Neural cell (in vitro differentiated cells): ENCODE results near the gene MAB21L4. TPM values are rescaled to one million over a fixed set of nuclear protein-coding genes. Genes with fewer than 3 reads are reported as not detected.

Source experiments
- H2AFZ ChIP-seq: fragments of 200-600, 300-800 bp; sonication (generic), shearing (Covaris generic); 2 replicates; pipeline ENCODE4 v1.6.0; 2014; ENCODE audit warnings: low read depth, mild to moderate bottlenecking, antibody characterized with exemption, low read length, moderate library complexity
- H3F3A ChIP-seq: fragments of 200-600 bp; shearing (Covaris generic); 2 replicates; pipeline ENCODE4 v1.6.1; 2016; ENCODE audit warnings: mild to moderate bottlenecking, moderate library complexity, mixed read lengths, antibody characterized with exemption, low read length; ENCODE audit not compliant: insufficient read depth, poor library complexity, severe bottlenecking
- H3K27ac ChIP-seq: fragments of 200-600, 300-800 bp; sonication (generic), shearing (Covaris generic); 2 replicates; pipeline ENCODE4 v1.5.1; 2014; ENCODE audit warnings: mild to moderate bottlenecking, low read length, moderate library complexity
- H3K27me3 ChIP-seq: fragments of 300-800, 200-600 bp; sonication (generic), shearing (Covaris generic); 2 replicates; pipeline ENCODE4 v1.6.0; 2014; ENCODE audit warnings: mild to moderate bottlenecking, low read depth, low read length, moderate library complexity; ENCODE audit not compliant: insufficient read depth
- H3K36me3 ChIP-seq: fragments of 300-800, 200-600 bp; sonication (generic), shearing (Covaris generic); 2 replicates; pipeline ENCODE4 v1.5.1; 2014; ENCODE audit warnings: mild to moderate bottlenecking, antibody characterized with exemption, low read length, moderate library complexity; ENCODE audit not compliant: insufficient read depth
- H3K4me2 ChIP-seq: fragments of 300-800, 200-600 bp; sonication (generic), shearing (Covaris generic); 2 replicates; pipeline ENCODE4 v1.6.0; 2014; ENCODE audit warnings: mild to moderate bottlenecking, low read length
- H3K4me3 ChIP-seq: fragments of 300-800, 200-600 bp; sonication (generic), shearing (Covaris generic); 2 replicates; pipeline ENCODE4 v1.5.1; 2014; ENCODE audit warnings: mild to moderate bottlenecking, low read length, moderate library complexity
- H3K79me2 ChIP-seq: fragments of 200-600 bp; shearing (Covaris generic); replicated peaks from 2 replicates; pipeline ENCODE4 v1.6.0; 2014; ENCODE audit warnings: mild to moderate bottlenecking, low read length, moderate library complexity; ENCODE audit not compliant: insufficient read depth
- H3K9ac ChIP-seq: fragments of 300-800, 200-600 bp; sonication (generic), shearing (Covaris generic); 2 replicates; pipeline ENCODE4 v1.6.1; 2016; ENCODE audit warnings: mild to moderate bottlenecking, low read length, mixed read lengths
- H3K9me2 ChIP-seq: fragments of 200-600 bp; shearing (Covaris generic); 2 replicates; pipeline ENCODE4 v1.6.1; 2016; ENCODE audit warnings: mild to moderate bottlenecking, low read length, mixed read lengths; ENCODE audit not compliant: insufficient read depth
- H3K9me3 ChIP-seq: fragments of 200-600, 300-800 bp; sonication (generic), shearing (Covaris generic); 2 replicates; pipeline ENCODE4 v1.6.1; 2016; ENCODE audit warnings: mild to moderate bottlenecking, mixed run types, low read length, moderate library complexity, mixed read lengths
- H4K20me1 ChIP-seq: fragments of 200-600 bp; shearing (Covaris generic); 2 replicates; pipeline ENCODE4 v1.6.1; 2016; ENCODE audit warnings: mild to moderate bottlenecking, mixed run types; ENCODE audit not compliant: insufficient read depth
- EP300 ChIP-seq: fragments of 450-650 bp; conservative IDR thresholded peaks from 2 replicates; pipeline ENCODE4 v1.6.1; 2014; ENCODE audit warnings: antibody characterized with exemption, mild to moderate bottlenecking, moderate library complexity; ENCODE audit not compliant: poor library complexity, severe bottlenecking
- EZH2 ChIP-seq: fragments of 200-600, 300-800 bp; shearing (Covaris generic), sonication (generic); IDR thresholded peaks from 2 replicates; pipeline ENCODE4 v1.6.1; 2014; ENCODE audit warnings: antibody characterized with exemption, low read length, borderline replicate concordance, mild to moderate bottlenecking; ENCODE audit not compliant: insufficient read depth, poor library complexity, severe bottlenecking
- MXI1 ChIP-seq: fragments of 450-650 bp; conservative IDR thresholded peaks from 2 replicates; pipeline ENCODE4 v1.6.1; 2014; ENCODE audit warnings: antibody characterized with exemption, mild to moderate bottlenecking; ENCODE audit not compliant: poor library complexity, severe bottlenecking
- POLR2AphosphoS5 ChIP-seq: IDR thresholded peaks from 2 replicates; pipeline ENCODE4 v1.6.1; 2012
- RAD21 ChIP-seq: fragments of 450-650 bp; conservative IDR thresholded peaks from 2 replicates; pipeline ENCODE4 v1.6.1; 2014; ENCODE audit warnings: antibody characterized with exemption, mild to moderate bottlenecking, moderate library complexity
- SMC3 ChIP-seq: fragments of 450-650 bp; conservative IDR thresholded peaks from 2 replicates; pipeline ENCODE4 v1.6.1; 2014; ENCODE audit warnings: antibody characterized with exemption, mild to moderate bottlenecking, moderate library complexity; ENCODE audit not compliant: poor library complexity
- TAF1 ChIP-seq: IDR thresholded peaks from 2 replicates; pipeline ENCODE4 v1.6.1; 2012; ENCODE audit warnings: low read depth
- polyA plus RNA-seq: library from polyadenylated mRNA; depleted of rRNA; stranded (reverse); fragments of >200 nt; gene quantifications from 2 replicates; pipeline ENCODE4 v1.2.3, GENCODE V29; 2014
- TF ChIP-seq, protein P1 (sequence below): IDR thresholded peaks from 2 replicates; pipeline ENCODE4 v1.6.1; 2012; ENCODE audit warnings: borderline replicate concordance
- TF ChIP-seq, protein P2 (sequence below): fragments of 450-650 bp; IDR thresholded peaks from 2 replicates; pipeline ENCODE4 v1.5.1; 2014; ENCODE audit warnings: antibody characterized with exemption, mild to moderate bottlenecking, moderate library complexity; ENCODE audit not compliant: poor library complexity, severe bottlenecking

The MAB21L4 gene
- polyA plus RNA-seq, 1 donor from 2014 or later = not detected

DNA sequence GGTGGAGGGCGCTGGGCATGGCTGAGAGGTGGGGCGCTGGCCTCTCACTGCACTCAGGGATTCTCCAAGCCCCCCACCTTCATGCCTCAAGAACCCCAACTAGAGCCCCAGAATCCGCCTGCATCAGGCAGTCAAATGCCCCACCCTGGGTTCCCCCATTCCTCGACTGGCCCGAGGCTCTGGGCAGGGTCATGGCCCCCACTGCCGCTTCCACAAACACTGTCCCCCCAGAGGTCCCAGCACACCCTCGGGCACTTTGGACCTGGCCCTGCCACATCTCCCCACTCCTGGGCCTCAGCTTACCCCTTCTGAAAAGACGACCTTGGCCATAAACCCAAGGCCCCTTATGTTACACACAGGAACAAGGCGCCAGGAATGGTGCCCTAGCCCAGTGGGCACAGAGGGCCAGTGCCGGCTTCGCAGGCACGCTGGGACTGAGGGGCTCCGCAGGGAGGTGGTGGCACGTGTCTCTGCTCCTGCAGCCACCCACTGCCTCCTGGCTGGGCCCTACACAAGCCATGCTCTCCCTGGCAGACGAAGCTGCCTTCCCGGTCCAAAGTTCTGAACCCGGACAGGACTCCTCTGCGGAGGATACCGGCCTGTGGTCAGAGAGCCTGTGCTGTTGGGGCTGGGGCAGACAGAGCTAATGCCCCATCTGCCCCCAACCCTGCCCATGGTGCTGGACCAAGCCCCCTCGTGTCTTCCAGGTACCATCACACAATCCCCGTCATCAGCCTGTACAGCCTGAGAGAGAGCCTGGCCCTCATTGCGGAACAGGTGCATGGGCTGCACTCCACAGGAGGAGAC, 20.5 kb downstream of the MAB21L4 start:
- Histone ChIP-seq H3K27me3 (no peaks in the 10 kb centered on the region), H3K9me3 (no peaks in the 10 kb centered on the region)
- no peak for TF ChIP-seq TAF1
- TF ChIP-seq, protein P1, sequence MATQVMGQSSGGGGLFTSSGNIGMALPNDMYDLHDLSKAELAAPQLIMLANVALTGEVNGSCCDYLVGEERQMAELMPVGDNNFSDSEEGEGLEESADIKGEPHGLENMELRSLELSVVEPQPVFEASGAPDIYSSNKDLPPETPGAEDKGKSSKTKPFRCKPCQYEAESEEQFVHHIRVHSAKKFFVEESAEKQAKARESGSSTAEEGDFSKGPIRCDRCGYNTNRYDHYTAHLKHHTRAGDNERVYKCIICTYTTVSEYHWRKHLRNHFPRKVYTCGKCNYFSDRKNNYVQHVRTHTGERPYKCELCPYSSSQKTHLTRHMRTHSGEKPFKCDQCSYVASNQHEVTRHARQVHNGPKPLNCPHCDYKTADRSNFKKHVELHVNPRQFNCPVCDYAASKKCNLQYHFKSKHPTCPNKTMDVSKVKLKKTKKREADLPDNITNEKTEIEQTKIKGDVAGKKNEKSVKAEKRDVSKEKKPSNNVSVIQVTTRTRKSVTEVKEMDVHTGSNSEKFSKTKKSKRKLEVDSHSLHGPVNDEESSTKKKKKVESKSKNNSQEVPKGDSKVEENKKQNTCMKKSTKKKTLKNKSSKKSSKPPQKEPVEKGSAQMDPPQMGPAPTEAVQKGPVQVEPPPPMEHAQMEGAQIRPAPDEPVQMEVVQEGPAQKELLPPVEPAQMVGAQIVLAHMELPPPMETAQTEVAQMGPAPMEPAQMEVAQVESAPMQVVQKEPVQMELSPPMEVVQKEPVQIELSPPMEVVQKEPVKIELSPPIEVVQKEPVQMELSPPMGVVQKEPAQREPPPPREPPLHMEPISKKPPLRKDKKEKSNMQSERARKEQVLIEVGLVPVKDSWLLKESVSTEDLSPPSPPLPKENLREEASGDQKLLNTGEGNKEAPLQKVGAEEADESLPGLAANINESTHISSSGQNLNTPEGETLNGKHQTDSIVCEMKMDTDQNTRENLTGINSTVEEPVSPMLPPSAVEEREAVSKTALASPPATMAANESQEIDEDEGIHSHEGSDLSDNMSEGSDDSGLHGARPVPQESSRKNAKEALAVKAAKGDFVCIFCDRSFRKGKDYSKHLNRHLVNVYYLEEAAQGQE = no peak
- TF ChIP-seq EZH2 = no peak
- no peak for TF ChIP-seq POLR2AphosphoS5

DNA sequence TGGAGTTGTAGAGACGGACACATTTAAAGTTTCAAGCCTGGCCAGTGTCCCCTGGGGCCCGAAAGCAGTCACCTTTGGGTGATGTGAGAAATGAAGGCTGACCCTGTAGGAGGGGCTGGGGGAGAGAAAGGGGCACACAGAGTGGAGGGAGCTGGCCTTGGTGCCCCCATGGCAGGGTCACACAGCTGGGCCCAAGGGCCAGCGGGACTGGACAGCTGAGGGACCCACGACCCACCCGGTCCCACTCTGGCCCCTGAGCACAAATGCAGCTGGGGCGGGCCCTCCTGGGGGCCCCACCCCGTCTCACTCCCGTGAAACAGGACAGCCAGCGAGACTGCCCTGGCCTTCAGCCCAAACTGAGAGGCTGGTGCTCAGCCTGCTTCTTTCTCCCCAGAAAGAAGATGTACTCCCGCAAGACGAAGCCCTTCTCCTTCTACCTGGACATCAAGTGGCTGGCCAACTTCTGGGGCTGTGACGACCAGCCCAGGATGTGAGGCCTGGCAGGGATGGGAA, 21.2 kb downstream of the MAB21L4 start:
- TF ChIP-seq RAD21 (no peak), EZH2 (no peak), MXI1 (no peak), TAF1 (no peak), POLR2AphosphoS5 (no peak), EP300 (no peak), SMC3 (no peak)
- TF ChIP-seq, protein P1 = no peak
- TF ChIP-seq, protein P2, sequence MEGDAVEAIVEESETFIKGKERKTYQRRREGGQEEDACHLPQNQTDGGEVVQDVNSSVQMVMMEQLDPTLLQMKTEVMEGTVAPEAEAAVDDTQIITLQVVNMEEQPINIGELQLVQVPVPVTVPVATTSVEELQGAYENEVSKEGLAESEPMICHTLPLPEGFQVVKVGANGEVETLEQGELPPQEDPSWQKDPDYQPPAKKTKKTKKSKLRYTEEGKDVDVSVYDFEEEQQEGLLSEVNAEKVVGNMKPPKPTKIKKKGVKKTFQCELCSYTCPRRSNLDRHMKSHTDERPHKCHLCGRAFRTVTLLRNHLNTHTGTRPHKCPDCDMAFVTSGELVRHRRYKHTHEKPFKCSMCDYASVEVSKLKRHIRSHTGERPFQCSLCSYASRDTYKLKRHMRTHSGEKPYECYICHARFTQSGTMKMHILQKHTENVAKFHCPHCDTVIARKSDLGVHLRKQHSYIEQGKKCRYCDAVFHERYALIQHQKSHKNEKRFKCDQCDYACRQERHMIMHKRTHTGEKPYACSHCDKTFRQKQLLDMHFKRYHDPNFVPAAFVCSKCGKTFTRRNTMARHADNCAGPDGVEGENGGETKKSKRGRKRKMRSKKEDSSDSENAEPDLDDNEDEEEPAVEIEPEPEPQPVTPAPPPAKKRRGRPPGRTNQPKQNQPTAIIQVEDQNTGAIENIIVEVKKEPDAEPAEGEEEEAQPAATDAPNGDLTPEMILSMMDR = no peak
- no peaks in the 10 kb centered on the region for H3K27me3 ChIP-seq

More for the DNA sequence above, 20.5 kb downstream of the MAB21L4 start:
- H2AFZ ChIP-seq = no peak overlapping the region
- no peaks in the 10 kb centered on the region for H3K79me2 ChIP-seq
- no peak overlapping the region for H3K27ac ChIP-seq
- no peaks in the 10 kb centered on the region for H4K20me1 ChIP-seq
- no peak overlapping the region for H3K4me2 ChIP-seq
- no peak overlapping the region for H3K9ac ChIP-seq
- H3K9me2 ChIP-seq = no peaks in the 10 kb centered on the region
- H3K4me3 ChIP-seq = no peak overlapping the region
- no peaks in the 10 kb centered on the region for H3K36me3 ChIP-seq
- no peaks in the 10 kb centered on the region for H3F3A ChIP-seq

More for the DNA sequence above, 21.2 kb downstream of the MAB21L4 start:
- H3K9me2 ChIP-seq = no peaks in the 10 kb centered on the region
- no peaks in the 10 kb centered on the region for H4K20me1 ChIP-seq
- H3K27ac ChIP-seq = no peak overlapping the region
- no peaks in the 10 kb centered on the region for H3K79me2 ChIP-seq
- H3K9me3 ChIP-seq = no peaks in the 10 kb centered on the region
- H3K4me3 ChIP-seq = no peak overlapping the region
- H3K9ac ChIP-seq = no peak overlapping the region
- no peaks in the 10 kb centered on the region for H3F3A ChIP-seq
- H3K4me2 ChIP-seq = no peak overlapping the region
- no peaks in the 10 kb centered on the region for H3K36me3 ChIP-seq
- H2AFZ ChIP-seq = no peak overlapping the region
